ENCODE data around the gene L1CAM. TPM values are rescaled to one million over a fixed set of nuclear protein-coding genes. Genes with fewer than 3 reads are reported as not detected.

The L1CAM gene
- polyA plus RNA-seq, 1 of the 3 experiments (the other 2 are of a cell fraction): 1.9 TPM

DNA sequence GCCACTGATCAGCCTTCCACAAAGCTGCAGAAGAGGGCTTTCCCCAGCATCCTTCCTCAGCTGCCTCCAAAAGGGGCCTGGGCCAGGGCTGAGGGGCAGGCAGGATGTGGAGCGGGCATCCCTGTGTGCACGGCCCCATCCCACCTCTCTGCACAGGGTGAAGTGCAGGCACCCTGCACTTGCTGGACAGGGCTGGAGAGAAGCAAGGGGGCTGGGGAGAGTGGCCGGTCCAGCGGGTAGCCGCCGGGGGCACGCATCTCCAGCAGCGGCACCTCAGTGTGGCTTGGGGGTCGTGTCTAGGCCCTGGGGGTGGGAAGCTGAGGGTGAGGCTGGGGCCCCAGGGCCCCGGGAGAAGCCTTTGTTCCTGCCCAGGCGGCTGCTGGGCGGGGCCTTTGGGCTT is 21.5 kb upstream of the L1CAM start:
- Histone ChIP-seq H3K27ac (ENCODE audit: low read depth in 2 of 2, low read length in 1 of 2) (no peak overlapping the region), H3K9me3 (no peaks in the 10 kb centered on the region), H3K4me2 (no peak overlapping the region), H3K36me3 (replicated peaks in 1 of 2; ENCODE audit: control insufficient read depth in 1 of 2, insufficient read depth in 2 of 2, low read length in 1 of 2) (no peaks in the 10 kb centered on the region), H3K79me2 (ENCODE audit: insufficient read depth) (no peaks in the 10 kb centered on the region), H2AFZ (ENCODE audit: low read depth) (no peak overlapping the region), H3K27me3 (ENCODE audit: insufficient read depth) (peaks cover 56% of the 10 kb centered on the region), H3K4me3 (ENCODE audit: low read depth in 2 of 2, low read length in 1 of 2) (no peak overlapping the region), H4K20me1 (ENCODE audit: insufficient read depth) (no peaks in the 10 kb centered on the region; the same call in 1 of the 2 replicates), H3K9ac (no peak overlapping the region), H3K9me2 (no peaks in the 10 kb centered on the region), H3K4me1 (ENCODE audit: control insufficient read depth in 1 of 2, insufficient read depth in 2 of 2, low read depth in 1 of 2, low read length in 1 of 2) (peaks cover 0 to 22% of the 10 kb centered on the region in 2 experiments; a peak in 1 of 4 replicates), H3F3A (replicated peaks; ENCODE audit: insufficient read depth) (no peaks in the 10 kb centered on the region)
- TF ChIP-seq TAF1 (IDR thresholded peaks at IDR 0.05; ENCODE audit: borderline replicate concordance, low read depth, low read length) (no peak), USF1 (IDR thresholded peaks at IDR 0.05; ENCODE audit: borderline replicate concordance, low read depth) (no peak), RAD21 (IDR thresholded peaks at IDR 0.05; ENCODE audit: low read length) (no peak), ELF1 (IDR thresholded peaks at IDR 0.05) (no peak), FOXJ3 (CRISPR knock-in tag; IDR thresholded peaks at IDR 0.05) (no peak), YY1 (IDR thresholded peaks at IDR 0.05; ENCODE audit: low read depth) (no peak), SMC3 (IDR thresholded peaks at IDR 0.05; ENCODE audit: low read depth, low read length) (no peak), ZBTB33 (IDR thresholded peaks at IDR 0.05; ENCODE audit: borderline replicate concordance, low read depth) (no peak), RCOR1 (IDR thresholded peaks at IDR 0.05; ENCODE audit: low read length) (no peak), GATA2 (CRISPR knock-in tag; IDR thresholded peaks at IDR 0.05) (no peak), MEF2A (IDR thresholded peaks at IDR 0.05; ENCODE audit: borderline replicate concordance, low read depth) (no peak), USF2 (IDR thresholded peaks at IDR 0.05; ENCODE audit: borderline replicate concordance, low read depth, low read length) (no peak)
- TF ChIP-seq, protein P1, sequence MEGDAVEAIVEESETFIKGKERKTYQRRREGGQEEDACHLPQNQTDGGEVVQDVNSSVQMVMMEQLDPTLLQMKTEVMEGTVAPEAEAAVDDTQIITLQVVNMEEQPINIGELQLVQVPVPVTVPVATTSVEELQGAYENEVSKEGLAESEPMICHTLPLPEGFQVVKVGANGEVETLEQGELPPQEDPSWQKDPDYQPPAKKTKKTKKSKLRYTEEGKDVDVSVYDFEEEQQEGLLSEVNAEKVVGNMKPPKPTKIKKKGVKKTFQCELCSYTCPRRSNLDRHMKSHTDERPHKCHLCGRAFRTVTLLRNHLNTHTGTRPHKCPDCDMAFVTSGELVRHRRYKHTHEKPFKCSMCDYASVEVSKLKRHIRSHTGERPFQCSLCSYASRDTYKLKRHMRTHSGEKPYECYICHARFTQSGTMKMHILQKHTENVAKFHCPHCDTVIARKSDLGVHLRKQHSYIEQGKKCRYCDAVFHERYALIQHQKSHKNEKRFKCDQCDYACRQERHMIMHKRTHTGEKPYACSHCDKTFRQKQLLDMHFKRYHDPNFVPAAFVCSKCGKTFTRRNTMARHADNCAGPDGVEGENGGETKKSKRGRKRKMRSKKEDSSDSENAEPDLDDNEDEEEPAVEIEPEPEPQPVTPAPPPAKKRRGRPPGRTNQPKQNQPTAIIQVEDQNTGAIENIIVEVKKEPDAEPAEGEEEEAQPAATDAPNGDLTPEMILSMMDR (IDR thresholded peaks at IDR 0.05): no peak
- TF ChIP-seq, protein P2, sequence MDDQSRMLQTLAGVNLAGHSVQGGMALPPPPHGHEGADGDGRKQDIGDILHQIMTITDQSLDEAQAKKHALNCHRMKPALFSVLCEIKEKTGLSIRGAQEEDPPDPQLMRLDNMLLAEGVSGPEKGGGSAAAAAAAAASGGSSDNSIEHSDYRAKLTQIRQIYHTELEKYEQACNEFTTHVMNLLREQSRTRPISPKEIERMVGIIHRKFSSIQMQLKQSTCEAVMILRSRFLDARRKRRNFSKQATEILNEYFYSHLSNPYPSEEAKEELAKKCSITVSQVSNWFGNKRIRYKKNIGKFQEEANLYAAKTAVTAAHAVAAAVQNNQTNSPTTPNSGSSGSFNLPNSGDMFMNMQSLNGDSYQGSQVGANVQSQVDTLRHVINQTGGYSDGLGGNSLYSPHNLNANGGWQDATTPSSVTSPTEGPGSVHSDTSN (IDR thresholded peaks at IDR 0.05): no peak
- TF ChIP-seq, protein P3, sequence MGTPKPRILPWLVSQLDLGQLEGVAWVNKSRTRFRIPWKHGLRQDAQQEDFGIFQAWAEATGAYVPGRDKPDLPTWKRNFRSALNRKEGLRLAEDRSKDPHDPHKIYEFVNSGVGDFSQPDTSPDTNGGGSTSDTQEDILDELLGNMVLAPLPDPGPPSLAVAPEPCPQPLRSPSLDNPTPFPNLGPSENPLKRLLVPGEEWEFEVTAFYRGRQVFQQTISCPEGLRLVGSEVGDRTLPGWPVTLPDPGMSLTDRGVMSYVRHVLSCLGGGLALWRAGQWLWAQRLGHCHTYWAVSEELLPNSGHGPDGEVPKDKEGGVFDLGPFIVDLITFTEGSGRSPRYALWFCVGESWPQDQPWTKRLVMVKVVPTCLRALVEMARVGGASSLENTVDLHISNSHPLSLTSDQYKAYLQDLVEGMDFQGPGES (IDR thresholded peaks at IDR 0.05; ENCODE audit: low read depth, low read length): no peak
- DNase-seq: no peak
- ChIA-PET POLR2A (interaction anchor here (0.9 to 1.8 kb wide), 2 partner anchors 15 to 34 kb away, joined by 3 to 5 read pairs; no protein-coding TSS in a partner anchor), CTCF (interaction anchor here (0.7 to 9.3 kb wide), 5 partner anchors 12 to 46 kb away, joined by 3 to 130 read pairs (median 3); partner anchors contain the start of gene ARHGAP4)
- WGBS (ENCODE audit: low lambda C conversion rate): 66% methylated on average over 8 of the region's 12 CpGs

Measured in SK-N-SH (cell line).